ENCODE data around the gene SEPTIN1. TPM values are rescaled to one million over a fixed set of nuclear protein-coding genes. Genes with fewer than 3 reads are reported as not detected.

SEPTIN1 gene
- total RNA-seq, 1 experiment from 2014 or later: 0.10 TPM

DNA sequence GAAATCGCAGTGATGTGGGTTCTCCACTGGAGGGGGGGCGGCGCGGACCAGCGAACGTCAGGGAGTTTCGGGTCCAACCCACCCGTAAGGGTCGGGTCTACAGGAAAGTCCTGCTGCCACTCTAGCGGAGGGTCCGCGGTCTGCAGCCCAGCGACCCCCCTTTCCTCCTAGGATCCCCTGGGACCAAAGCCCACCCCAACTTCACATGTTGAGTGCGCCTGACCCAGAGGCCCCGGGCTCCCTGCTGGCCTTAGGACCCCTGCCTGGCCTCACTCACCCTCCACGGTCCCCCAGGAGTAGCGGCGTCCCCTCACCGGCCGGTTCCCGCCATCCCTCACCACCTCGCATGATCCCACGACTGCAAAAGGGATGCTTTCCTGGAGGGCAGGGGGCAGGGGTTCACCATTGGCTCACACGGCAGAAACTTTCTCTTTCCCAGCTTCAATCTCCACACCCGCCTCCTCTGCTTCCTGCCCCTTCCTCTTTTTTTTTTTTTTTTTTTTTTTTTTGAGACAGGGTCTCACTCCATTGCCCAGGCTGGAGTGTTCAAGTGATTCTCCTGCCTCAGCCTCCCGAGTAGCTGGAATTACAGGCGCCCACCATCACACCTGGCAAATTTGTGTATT lies 3.1 kb downstream of the SEPTIN1 start:
- in situ Hi-C loops (cut with HindIII; ENCODE audit: low sequenced_read_pairs): no loop called here

DNA sequence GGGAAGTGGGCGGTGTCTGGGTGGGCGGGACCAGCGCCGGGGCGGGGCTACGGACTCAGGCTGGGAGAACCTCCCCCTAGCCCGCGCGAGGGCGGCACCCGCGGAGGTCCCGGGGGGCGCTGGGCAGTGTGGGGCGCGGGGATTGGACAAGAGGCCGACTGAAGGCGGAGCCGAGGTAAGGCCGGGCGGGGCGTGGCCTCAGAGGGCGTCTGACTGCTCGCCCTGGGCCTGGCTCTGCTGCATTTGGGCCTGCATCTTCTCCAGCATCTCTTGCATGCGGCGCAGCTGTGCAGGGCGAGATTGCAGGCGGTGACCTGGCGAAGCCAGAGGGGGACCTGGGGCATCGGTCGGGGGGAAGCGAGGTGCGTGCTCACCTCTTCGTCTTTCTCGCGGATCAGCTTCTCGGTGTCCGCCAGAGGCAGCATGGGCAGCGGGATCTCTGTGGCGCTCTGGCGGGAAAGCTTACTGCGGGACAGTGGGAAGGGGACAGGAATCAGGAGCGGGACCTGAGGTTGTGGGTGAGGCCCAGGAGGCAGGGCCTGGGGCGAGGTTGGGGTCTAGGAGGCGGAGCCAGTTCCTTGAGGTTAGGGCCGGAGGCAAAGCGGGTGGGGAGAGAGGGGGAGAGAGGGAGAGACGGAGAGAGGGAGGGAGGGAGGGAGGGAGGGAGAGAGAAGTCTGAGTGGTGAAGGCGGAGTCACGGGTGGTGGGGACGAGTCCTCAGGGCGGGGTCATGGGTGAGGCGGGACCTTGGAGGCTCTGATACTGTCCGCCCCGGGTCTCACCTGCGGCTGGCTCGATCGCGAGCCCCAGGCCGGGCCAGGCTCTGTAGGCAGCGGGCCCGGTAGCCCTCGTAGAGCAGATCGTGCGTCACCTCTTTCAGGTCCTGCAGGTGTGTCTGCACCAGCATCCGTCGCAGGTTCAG lies 3.9 kb downstream of the SEPTIN1 start:
- DNase-seq (ENCODE audit: low spot score): peak; percentile 99
- in situ Hi-C loops (cut with HindIII; ENCODE audit: low sequenced_read_pairs): no loop called here

More for the DNA sequence above, 3.1 kb downstream of the SEPTIN1 start:
- DNase-seq (ENCODE audit: low spot score): no peak

DNA sequence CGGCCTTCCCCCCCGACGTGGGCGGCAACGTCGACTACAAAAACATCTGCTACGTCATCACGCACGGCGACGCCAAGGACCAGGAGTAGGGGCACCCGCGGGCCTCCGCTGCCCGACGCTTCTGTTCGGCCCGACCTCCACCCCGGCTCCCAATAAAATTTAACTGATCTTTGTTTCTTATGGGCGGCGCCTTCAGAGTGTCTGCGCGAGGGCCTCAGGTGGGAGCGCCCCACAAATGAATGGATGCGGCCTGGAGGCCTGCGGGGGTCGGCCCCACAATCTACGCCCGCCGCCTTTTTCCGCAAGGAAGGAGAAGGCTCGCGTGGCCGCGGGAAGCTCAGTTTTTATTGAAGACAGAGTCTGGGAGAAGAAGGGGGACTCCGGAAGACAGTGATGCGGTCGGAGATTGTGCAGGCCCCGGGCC lies 4.5 kb downstream of the SEPTIN1 start:
- DNase-seq (ENCODE audit: low spot score): peak; percentile 93
- in situ Hi-C loops (cut with HindIII; ENCODE audit: low sequenced_read_pairs): no loop called here

DNA sequence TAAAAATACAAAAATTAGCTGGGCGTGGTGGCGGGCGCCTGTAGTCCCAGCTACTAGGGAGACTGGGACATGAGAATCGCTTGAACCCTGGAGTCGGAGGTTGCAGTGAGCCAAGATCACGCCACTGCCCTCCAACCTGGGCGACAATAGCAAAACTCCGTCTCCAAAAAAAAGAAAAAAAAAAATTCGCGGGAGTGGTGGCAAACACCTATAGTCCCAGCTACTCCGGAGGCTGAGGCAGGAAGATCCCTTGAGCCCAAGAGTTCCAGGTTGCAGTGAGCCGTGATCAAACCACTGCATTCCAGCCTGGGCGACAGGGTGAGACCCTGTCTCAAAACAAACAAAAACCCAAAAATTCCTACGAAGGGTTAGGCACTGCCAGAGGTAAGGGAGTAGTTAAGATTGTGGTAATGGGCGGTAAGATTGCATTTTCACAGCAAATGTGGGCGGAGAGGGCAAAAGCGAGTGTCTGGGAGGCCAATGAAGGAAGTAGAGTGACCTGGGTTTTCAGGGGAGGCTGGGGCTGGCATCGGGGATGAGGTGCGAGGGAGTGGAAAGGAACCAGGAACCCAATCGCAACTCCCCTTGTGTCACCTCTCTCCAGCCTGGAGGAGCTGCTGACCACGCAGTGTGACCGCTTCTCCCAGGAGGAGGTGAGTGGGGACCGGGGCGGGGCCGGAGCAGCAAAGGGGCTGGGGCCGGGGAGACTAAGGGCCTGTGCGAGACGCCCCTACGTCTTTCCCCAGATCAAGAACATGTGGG lies 5.1 kb downstream of the SEPTIN1 start:
- in situ Hi-C loops (cut with HindIII; ENCODE audit: low sequenced_read_pairs): no loop called here
- no peak for DNase-seq (ENCODE audit: low spot score)

DNA sequence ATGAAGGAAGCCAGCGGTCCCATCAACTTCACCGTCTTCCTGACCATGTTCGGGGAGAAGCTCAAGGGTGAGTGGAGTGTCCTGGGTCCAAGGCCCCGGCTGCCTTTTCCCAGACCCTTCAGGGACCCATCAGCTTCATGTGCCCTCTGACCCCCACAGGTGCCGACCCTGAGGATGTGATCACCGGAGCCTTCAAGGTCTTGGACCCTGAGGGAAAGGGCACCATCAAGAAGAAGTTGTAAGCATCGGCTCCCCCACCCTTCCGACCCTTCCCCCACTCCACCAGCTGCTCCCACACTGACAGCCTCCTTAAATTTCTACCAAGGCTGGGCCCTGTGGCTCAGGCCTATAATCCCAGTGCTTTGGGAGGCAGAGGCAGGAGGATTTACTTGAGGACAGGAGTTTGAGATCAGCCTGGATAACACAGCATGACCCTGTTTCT lies 5.9 kb downstream of the SEPTIN1 start:
- in situ Hi-C loops (cut with HindIII; ENCODE audit: low sequenced_read_pairs): no loop called here
- DNase-seq (ENCODE audit: low spot score): no peak

DNA sequence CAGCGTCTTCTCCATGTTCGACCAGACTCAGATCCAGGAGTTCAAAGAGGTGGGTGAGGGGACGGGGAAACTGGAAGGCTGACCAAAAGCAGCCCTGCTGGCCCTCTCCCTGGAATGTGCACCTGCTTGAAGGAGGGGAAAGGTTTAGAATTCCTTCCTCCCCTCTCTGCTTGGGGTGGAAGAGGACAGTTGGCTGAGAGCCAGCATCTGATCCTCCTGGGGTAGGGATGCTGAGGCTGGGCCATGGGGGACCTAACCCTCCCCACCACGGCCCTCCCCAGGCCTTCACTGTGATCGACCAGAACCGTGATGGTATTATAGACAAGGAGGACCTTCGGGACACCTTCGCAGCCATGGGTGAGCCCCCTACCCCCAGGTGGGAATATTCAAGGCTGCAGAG lies 6.5 kb downstream of the SEPTIN1 start:
- in situ Hi-C loops (cut with HindIII; ENCODE audit: low sequenced_read_pairs): no loop called here
- DNase-seq (ENCODE audit: low spot score): no peak

DNA sequence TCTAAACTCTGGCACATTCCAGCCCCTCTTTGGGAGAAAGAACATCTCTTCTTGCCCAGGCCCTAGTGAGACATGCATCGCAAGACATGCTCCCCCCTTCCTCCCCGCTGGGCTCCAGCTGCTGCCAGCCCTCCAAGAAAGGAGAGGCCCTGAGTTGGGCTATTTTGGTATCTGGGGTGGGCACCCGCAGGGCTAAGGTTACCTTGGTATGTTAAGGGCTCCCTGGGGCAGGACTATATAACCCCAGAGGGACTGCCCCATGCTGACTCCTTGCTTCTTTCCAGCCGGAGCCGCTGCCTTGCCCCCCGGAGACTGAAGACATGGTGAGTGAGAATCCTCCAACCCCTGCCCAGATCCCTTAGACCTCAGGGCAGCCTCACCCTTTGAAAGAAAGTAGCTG lies 7.8 kb downstream of the SEPTIN1 start, which contains the start of gene MYL11:
MYL11 (plus strand) TSS at position 265 of the 400 bp plus-strand sequence; CDS start at position 321, 56 bp downstream.
- DNase-seq (ENCODE audit: low spot score): no peak
- in situ Hi-C loops (cut with HindIII; ENCODE audit: low sequenced_read_pairs): no loop called here

DNA sequence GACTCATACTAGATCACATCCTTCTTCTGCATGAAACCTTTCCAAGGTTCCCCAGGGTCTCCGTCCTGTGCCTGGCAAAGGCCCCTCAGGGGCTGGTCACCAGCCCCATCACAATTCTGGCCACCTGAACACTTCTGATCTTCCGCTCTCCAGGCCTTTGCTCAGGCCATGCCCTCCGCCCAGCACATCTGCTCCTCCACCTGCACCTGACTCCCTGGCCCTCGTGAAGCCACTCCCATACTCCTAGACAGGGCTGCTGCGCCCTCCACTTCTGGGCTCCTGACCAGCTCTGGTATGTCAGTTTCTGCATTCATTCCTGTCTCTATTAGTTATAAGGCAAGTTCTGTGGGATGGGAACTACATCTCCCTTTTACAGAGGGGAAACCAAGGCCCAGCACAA lies 9.6 kb downstream of the SEPTIN1 start:
- in situ Hi-C loops (cut with HindIII; ENCODE audit: low sequenced_read_pairs): no loop called here
- DNase-seq (ENCODE audit: low spot score): no peak

DNA sequence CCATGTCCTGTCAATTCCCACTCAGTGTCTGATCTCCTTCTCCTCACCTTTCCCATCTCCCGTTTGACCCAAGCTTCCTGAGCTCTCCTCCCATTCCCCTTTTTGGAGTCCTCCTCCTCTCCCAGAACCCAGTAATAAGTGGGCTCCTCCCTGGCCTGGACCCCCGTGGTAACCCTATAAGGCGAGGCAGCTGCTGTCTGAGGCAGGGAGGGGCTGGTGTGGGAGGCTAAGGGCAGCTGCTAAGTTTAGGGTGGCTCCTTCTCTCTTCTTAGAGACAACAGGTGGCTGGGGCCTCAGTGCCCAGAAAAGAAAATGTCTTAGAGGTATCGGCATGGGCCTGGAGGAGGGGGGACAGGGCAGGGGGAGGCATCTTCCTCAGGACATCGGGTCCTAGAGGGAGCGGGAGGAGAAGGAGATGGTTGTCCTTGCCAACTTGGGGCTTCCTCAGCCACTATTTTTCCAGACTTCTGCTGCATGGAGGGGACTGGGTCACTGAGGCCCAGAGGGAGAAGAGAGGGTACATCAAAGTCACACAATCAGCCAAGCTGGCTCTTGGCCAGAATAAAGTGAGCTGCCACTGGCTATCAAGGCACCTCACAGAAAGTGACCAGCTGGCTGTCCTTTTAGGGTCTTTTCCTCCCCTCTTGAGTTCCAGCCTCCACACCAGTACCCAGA lies 10.2 kb downstream of the SEPTIN1 start:
- in situ Hi-C loops (cut with HindIII; ENCODE audit: low sequenced_read_pairs): no loop called here
- no peak for DNase-seq (ENCODE audit: low spot score)

DNA sequence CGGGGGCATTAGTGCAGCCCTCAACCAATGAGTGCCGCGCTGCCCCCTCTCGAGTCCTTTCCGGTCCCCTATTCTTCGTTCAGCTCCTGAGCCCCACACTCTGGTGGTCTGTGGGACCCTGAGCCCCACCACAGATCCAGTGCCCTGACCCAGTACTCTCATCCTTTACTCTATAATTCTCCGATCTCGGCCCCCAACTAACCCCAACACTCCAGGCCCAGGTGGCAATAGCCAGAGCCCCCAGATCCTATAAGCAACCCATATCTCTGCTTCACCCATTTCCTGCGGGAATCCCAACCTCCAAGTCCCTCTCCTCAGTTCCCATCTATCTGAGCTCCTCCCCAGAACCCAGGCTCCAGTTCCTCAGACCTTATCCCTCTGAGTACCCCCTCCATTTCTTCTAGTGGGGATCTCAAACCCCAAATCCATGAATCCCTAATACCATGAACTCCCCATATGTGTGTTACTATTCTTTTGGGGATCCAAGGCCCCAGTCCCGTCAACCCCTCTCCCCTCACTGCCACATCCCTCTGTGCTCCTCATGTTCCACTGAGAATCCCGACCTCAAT lies 11.0 kb downstream of the SEPTIN1 start:
- DNase-seq (ENCODE audit: low spot score): no peak
- in situ Hi-C loops (cut with HindIII; ENCODE audit: low sequenced_read_pairs): no loop called here

DNA sequence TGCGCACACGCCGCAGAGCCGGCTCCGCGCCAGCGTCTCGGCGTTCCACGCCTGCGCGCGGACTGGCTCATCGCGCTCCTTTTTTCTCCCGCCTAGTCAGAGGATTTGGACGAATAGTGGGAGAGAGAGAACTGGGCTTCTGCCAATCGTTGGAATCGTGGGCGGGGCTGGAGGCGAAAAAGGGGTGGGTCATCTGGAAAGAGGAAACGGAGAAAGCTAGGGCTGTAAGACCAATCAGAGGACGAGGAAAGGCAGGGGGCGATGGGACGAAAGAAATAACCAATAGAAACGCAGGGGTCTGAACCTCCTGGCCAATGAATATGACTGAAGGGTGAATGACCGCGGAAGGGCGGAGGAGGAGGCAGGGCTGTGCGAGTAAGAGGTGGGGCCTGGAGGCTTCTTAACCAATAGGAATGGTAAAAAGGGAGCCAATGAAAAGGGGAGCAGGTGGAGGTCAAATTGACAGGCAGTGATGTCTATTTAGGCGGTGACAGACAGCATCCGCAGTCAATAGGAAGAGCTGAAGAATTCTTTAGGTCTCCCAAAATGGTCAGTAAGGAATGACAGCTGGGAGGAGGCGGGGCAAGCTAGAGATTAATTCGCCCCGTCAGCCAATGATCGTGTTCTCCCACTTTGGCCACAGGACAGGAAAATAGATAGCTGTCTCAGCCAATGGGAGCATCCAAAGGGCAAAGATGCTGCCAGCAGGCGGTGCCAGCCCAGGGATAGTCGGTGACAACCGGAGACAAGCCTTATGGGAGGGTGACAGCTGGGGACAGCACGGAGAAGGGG lies 11.7 kb downstream of the SEPTIN1 start, which contains the start of gene TBC1D10B:
TBC1D10B (minus strand) TSS at position 39 of the 792 bp plus-strand sequence. CDS start 311 bp downstream, outside the sequence.
- in situ Hi-C loops (cut with HindIII; ENCODE audit: low sequenced_read_pairs): no loop called here
- DNase-seq (ENCODE audit: low spot score): peak; percentile 100

DNA sequence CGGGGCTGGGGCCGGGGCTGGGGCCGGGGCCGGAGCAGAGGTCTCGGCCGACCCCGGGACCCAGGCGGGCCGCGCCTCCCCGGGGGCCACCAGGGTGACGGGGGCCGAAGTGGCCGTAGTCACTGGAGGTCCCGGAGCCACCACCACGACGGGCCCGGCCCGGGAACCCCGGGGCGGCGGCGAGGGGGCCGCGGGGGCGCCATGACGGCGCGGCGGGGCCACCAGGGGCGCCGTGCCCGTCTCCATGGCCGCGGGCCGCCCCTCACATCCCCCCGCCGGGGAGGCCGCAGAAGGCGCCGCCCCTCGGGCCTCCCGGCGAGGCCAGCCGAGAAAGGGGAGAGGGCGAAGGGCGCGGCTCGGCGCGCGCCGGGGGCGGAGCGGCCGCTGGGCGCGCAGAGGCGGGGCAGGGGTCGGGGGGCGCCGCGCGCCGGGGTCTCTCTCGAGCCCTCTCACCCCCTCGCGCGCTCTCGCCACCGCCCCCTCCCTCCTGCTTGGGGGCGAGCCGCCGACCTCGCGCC lies 12.4 kb downstream of the SEPTIN1 start:
- no peak for DNase-seq (ENCODE audit: low spot score)
- in situ Hi-C loops (cut with HindIII; ENCODE audit: low sequenced_read_pairs): no loop called here

DNA sequence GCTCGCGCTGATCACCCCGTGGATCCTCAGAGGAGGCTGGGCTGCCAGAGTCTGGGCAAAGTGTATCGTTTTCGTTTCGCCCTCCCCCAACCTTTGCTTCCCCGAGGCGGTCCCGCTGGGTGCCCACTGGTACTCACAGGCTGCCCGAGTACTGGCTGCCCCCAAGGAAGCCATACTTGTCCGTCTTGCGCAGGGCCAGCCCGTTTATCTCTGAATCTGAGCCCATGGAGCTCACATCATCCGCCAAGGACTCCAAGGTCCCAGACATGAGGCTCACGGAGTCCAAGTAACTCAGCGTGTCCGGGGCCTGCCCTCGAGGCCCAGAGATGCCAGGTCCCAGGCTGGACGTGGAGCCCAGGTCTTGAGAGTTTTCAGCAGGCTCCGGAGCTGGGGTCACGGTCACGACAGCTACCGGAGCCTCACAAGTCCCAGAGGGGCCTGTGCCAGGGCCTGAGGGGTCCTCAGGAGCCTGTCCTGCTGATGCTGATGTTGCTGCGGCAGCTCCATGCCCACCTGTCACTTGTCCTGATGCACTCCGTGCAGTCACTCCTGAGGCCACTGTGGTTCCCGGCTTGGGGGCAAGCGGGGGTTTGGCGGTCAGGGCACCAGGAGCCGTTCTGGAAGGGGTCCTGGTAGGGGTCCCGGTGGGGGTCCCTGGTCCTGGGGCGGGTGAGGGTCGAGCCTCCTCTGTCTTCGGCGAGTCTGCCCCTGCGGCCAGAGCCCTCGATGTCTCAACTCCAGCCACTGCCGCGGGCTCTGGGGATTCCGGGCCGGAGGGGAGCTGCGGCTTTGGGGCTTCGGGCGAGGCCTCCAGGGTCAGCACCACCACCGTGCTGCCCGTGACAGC lies 13.0 kb downstream of the SEPTIN1 start:
- in situ Hi-C loops (cut with HindIII; ENCODE audit: low sequenced_read_pairs): no loop called here
- DNase-seq (ENCODE audit: low spot score): no peak

DNA sequence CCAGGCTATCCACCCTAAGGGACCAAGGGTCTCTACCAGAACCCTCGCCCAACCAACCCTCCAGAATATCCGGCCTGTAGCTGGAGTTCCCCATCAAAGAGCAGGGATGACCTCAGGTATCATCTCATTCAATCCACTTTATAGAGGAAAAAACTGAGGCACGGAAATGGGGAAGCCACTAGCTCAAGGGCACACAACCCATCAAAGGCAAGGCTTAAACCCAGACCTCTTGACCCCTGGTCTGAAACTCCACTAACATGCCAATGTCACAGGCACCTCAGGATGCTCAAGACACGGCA lies 13.6 kb downstream of the SEPTIN1 start:
- DNase-seq (ENCODE audit: low spot score): no peak
- in situ Hi-C loops (cut with HindIII; ENCODE audit: low sequenced_read_pairs): no loop called here

DNA sequence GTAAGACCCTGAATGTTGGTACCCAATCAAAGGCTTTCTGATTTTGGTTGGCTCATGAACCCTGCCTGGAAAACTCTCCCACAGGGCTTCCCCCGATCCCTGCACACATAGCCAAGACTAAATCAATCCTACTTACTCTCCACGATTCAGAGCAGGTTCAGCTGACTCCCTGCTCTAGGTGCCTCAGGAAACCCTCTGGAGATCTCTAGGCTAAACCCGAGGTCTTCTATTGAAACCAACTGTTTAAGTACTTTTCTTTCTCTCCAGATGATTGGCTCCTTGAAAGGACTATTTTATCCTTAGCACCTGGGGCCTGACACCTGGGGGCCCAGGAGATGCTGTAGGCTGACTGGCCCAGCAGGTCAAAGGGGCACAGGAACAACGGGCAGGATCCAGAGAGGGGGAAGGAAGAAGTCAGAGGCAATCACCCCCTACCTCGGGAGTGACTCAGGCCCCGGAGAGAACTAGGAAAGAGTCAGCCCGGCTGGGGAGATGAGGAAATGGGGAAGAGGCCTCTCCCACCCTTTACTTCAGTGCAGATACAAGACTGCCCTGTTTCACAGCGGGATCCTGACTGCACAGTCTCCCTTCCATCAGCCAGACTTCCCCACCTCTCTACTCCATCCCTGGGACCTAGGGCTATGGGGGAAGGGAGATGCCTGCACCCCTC lies 14.1 kb downstream of the SEPTIN1 start:
- no peak for DNase-seq (ENCODE audit: low spot score)
- in situ Hi-C loops (cut with HindIII; ENCODE audit: low sequenced_read_pairs): no loop called here

DNA sequence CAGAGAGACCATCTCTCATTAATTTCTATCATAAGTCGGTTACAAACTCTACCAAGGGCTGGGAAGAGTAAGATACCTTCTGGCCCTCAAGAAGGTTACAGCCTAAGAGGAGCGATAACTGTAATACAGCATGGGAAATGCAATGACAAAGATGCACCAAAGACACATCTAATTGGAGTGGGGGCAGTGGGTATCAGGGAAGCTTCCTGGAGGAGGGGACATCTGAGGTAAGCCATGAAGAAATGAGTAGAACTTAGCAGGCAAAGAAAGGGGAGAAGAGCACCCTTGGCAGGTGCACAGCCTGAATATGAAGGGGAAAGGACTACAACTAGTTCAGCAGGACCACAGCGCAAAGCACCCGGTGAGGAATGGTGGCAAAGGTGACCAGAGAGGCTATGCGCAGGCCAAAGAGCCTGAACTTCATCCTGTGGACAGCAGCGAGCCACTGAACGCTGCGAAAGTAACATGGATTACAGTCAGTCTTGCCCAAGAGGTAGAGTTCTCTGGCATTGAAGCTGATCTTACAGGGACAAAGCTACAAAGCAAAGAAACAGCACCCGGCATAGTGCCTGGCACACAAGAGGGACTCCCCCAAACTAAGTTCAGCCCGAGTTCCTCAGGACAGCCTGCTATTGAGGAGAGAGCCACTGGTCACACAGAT lies 14.9 kb downstream of the SEPTIN1 start:
- in situ Hi-C loops (cut with HindIII; ENCODE audit: low sequenced_read_pairs): no loop called here
- DNase-seq (ENCODE audit: low spot score): no peak
